Loucy (cell line): ENCODE measurements around the gene SLX9.
"Not testable (repeated sequence)": the region's sequence is repeated elsewhere in the genome, so short reads cannot be mapped to it uniquely, and the experiment has no call there.

Source experiments
- H2AFZ ChIP-seq: fragments of 200-600 bp; sonication (generic); 2 replicates; pipeline ENCODE4 v1.6.0; 2016; ENCODE audit warnings: antibody characterized with exemption, mild to moderate bottlenecking, low read length, moderate library complexity
- H3F3A ChIP-seq: fragments of 200-600 bp; 2 replicates; pipeline ENCODE4 v1.6.0; 2016; ENCODE audit warnings: antibody characterized with exemption, low read depth, mild to moderate bottlenecking
- H3K27me3 ChIP-seq: fragments of 200-600 bp; sonication (generic); 2 replicates; pipeline ENCODE4 v1.6.1; 2014; ENCODE audit warnings: low read length, mild to moderate bottlenecking; ENCODE audit not compliant: insufficient read depth, poor library complexity, severe bottlenecking
- H3K36me3 ChIP-seq: fragments of 200-600 bp; sonication (generic); 2 replicates; pipeline ENCODE4 v1.6.1; 2016; ENCODE audit warnings: low read length; ENCODE audit not compliant: insufficient read depth
- H3K4me1 ChIP-seq: fragments of 200-600 bp; sonication (generic); 2 replicates; pipeline ENCODE4 v1.5.1; 2014; ENCODE audit warnings: low read length, mild to moderate bottlenecking; ENCODE audit not compliant: insufficient read depth, poor library complexity, severe bottlenecking
- H3K4me2 ChIP-seq: fragments of 200-600 bp; sonication (generic); 2 replicates; pipeline ENCODE4 v1.6.0; 2014; ENCODE audit warnings: antibody characterized with exemption, low read length, low read depth, mild to moderate bottlenecking; ENCODE audit not compliant: poor library complexity, severe bottlenecking
- H3K4me3 ChIP-seq: fragments of 200-600 bp; sonication (generic); 2 replicates; pipeline ENCODE4 v1.5.1; 2014; ENCODE audit warnings: low read length, mild to moderate bottlenecking, mixed read lengths; ENCODE audit not compliant: poor library complexity, severe bottlenecking
- H3K79me2 ChIP-seq: fragments of 200-600 bp; sonication (generic); 2 replicates; pipeline ENCODE4 v1.6.1; 2014; ENCODE audit warnings: low read length; ENCODE audit not compliant: insufficient read depth
- H3K9ac ChIP-seq: fragments of 200-600 bp; sonication (generic); 2 replicates; pipeline ENCODE4 v1.6.0; 2014; ENCODE audit warnings: mild to moderate bottlenecking, low read depth, low read length, moderate library complexity; ENCODE audit not compliant: poor library complexity, severe bottlenecking
- H3K9me2 ChIP-seq: fragments of 200-600 bp; sonication (generic); replicated peaks from 2 replicates; pipeline ENCODE4 v1.6.1; 2016; ENCODE audit warnings: low read depth, low read length, mixed read lengths
- H3K9me3 ChIP-seq: fragments of 200-600 bp; sonication (generic); 2 replicates; pipeline ENCODE4 v1.6.1; 2014; ENCODE audit warnings: mild to moderate bottlenecking, antibody characterized with exemption, low read length, low read depth; ENCODE audit not compliant: insufficient read depth
- H4K20me1 ChIP-seq: fragments of 200-600 bp; sonication (generic); 2 replicates; pipeline ENCODE4 v1.6.0; 2014; ENCODE audit warnings: antibody characterized with exemption, low read length, mild to moderate bottlenecking; ENCODE audit not compliant: insufficient read depth, poor library complexity, severe bottlenecking
- CTCF ChIP-seq: fragments of 200-600 bp; sonication (generic); conservative IDR thresholded peaks from 2 replicates; pipeline ENCODE4 v1.5.1; 2014; ENCODE audit warnings: mild to moderate bottlenecking, antibody characterized with exemption, low read length
- EZH2phosphoT487 ChIP-seq: fragments of 200-600 bp; IDR thresholded peaks from 2 replicates; pipeline ENCODE4 v1.6.1; 2018; ENCODE audit warnings: antibody characterized with exemption, mild to moderate bottlenecking, moderate library complexity, borderline replicate concordance

SLX9 gene

GRCh38 chr21:44975720-44976555 lies 36.1 kb downstream of the SLX9 start:
- Histone ChIP-seq H3K36me3 (peaks cover 9% of the 10 kb centered on the region; the same call in 1 of the 2 replicates), H3K4me3 (no peak overlapping the region), H3K27me3 (no peaks in the 10 kb centered on the region), H3K79me2 (peaks cover under 1% of the 10 kb centered on the region; the same call in 1 of the 2 replicates), H3K4me2 (no peak overlapping the region), H4K20me1 (no peaks in the 10 kb centered on the region), H3K9ac (no peak overlapping the region), H2AFZ (no peak overlapping the region), H3K9me3 (no peaks in the 10 kb centered on the region), H3F3A (no peaks in the 10 kb centered on the region), H3K9me2 (no peaks in the 10 kb centered on the region), H3K4me1 (peaks cover 19% of the 10 kb centered on the region)
- TF ChIP-seq EZH2phosphoT487 (no peak), CTCF (no peak)

- not testable (repeated sequence) for H3K79me2 ChIP-seq, H3K36me3 ChIP-seq, H3K9ac ChIP-seq, H3K27me3 ChIP-seq, H3K9me3 ChIP-seq, H3K4me3 ChIP-seq, H3K9me2 ChIP-seq, H3F3A ChIP-seq, H3K4me2 ChIP-seq, H4K20me1 ChIP-seq, H2AFZ ChIP-seq
- H3K4me1 ChIP-seq: peaks cover 11% of the 10 kb centered on the region
Measured at GRCh38 chr21:44976556-44977393, 36.9 kb downstream of the SLX9 start.

- H3K4me3 ChIP-seq: no peak overlapping the region
- H3K4me2 ChIP-seq: no peak overlapping the region
- H4K20me1 ChIP-seq: no peaks in the 10 kb centered on the region
- H3F3A ChIP-seq: no peaks in the 10 kb centered on the region
- H3K9me3 ChIP-seq: no peaks in the 10 kb centered on the region
- H3K36me3 ChIP-seq: peaks cover 9% of the 10 kb centered on the region; the same call in 1 of the 2 replicates
- no peaks in the 10 kb centered on the region for H3K9me2 ChIP-seq
- no peak overlapping the region for H2AFZ ChIP-seq
- TF ChIP-seq CTCF (no peak), EZH2phosphoT487 (no peak)
- H3K27me3 ChIP-seq: no peaks in the 10 kb centered on the region
- no peaks in the 10 kb centered on the region for H3K79me2 ChIP-seq
- no peak overlapping the region for H3K9ac ChIP-seq
- H3K4me1 ChIP-seq: peaks cover 2% of the 10 kb centered on the region
Measured at GRCh38 chr21:44977616-44978340, 37.9 kb downstream of the SLX9 start.
